Measurements from ENCODE around the gene USP38.

The USP38 gene

GRCh38 chr4:143270256-143270838 lies 85.6 kb downstream of the USP38 start:
- DNase-seq (ENCODE audit: low read depth): no peak
